ENCODE data around the gene OPRL1.

The OPRL1 gene

DNA sequence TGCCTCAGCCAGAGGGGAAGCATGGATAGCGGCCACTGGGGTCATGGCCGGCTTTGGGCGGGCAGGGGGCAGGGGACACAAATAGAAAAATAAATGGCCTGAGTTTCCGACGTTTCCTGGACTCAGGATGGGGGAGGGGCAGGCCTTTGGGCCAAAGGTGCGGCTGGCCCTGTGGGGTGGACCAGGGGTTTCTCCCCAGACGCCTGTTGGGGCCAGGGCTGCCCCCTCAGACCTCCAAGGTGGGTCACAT is 23.3 kb upstream of the OPRL1 start:
- H2AFZ ChIP-seq (ENCODE audit: low read depth, low read length, severe bottlenecking): no peak overlapping the region
- no peak overlapping the region for H3K4me2 ChIP-seq (ENCODE audit: low read depth, low read length, poor library complexity, severe bottlenecking)
- no peak overlapping the region for H3K9ac ChIP-seq (ENCODE audit: low read length)
- no peaks in the 10 kb centered on the region for H3K9me2 ChIP-seq (replicated peaks; ENCODE audit: insufficient read depth, low read length)
- H4K20me1 ChIP-seq (ENCODE audit: low read depth, low read length): no peaks in the 10 kb centered on the region
- H3K9me3 ChIP-seq (ENCODE audit: insufficient read depth, low read length): no peaks in the 10 kb centered on the region
- no peaks in the 10 kb centered on the region for H3K79me2 ChIP-seq (ENCODE audit: insufficient read depth, low read length)
- H3K27me3 ChIP-seq (ENCODE audit: low read length): no peaks in the 10 kb centered on the region
- no peaks in the 10 kb centered on the region for H3F3A ChIP-seq (ENCODE audit: insufficient read depth)
- no peak overlapping the region for H3K27ac ChIP-seq (ENCODE audit: low read depth, low read length)
- H3K36me3 ChIP-seq (ENCODE audit: low read length): no peaks in the 10 kb centered on the region
- TF ChIP-seq CTCF (IDR thresholded peaks at IDR 0.05; ENCODE audit: insufficient read depth, low read length, poor library complexity, severe bottlenecking) (no peak), EZH2phosphoT487 (conservative IDR thresholded peaks at IDR 0.05; ENCODE audit: low read length) (no peak)
- no peak overlapping the region for H3K4me3 ChIP-seq (ENCODE audit: insufficient read depth, low read length, poor library complexity, severe bottlenecking)

GRCh38 chr20:64056889-64057627 is 22.8 kb upstream of the OPRL1 start:
- Histone ChIP-seq H3K4me3 (ENCODE audit: insufficient read depth, low read length, poor library complexity, severe bottlenecking) (no peak overlapping the region), H2AFZ (ENCODE audit: low read depth, low read length, severe bottlenecking) (no peak overlapping the region), H4K20me1 (ENCODE audit: low read depth, low read length) (no peaks in the 10 kb centered on the region), H3F3A (ENCODE audit: insufficient read depth) (no peaks in the 10 kb centered on the region), H3K9me3 (ENCODE audit: insufficient read depth, low read length) (no peaks in the 10 kb centered on the region), H3K4me2 (ENCODE audit: low read depth, low read length, poor library complexity, severe bottlenecking) (no peak overlapping the region), H3K79me2 (ENCODE audit: insufficient read depth, low read length) (no peaks in the 10 kb centered on the region), H3K9ac (ENCODE audit: low read length) (no peak overlapping the region), H3K27me3 (ENCODE audit: low read length) (no peaks in the 10 kb centered on the region), H3K9me2 (replicated peaks; ENCODE audit: insufficient read depth, low read length) (no peaks in the 10 kb centered on the region), H3K36me3 (ENCODE audit: low read length) (no peaks in the 10 kb centered on the region), H3K27ac (ENCODE audit: low read depth, low read length) (no peak overlapping the region)
- TF ChIP-seq EZH2phosphoT487 (conservative IDR thresholded peaks at IDR 0.05; ENCODE audit: low read length): no peak
- no peak for TF ChIP-seq CTCF (IDR thresholded peaks at IDR 0.05; ENCODE audit: insufficient read depth, low read length, poor library complexity, severe bottlenecking)

GRCh38 chr20:64057628-64058498 is 22.0 kb upstream of the OPRL1 start:
- no peak overlapping the region for H3K4me3 ChIP-seq (ENCODE audit: insufficient read depth, low read length, poor library complexity, severe bottlenecking)
- no peaks in the 10 kb centered on the region for H3K27me3 ChIP-seq (ENCODE audit: low read length)
- H3K4me2 ChIP-seq (ENCODE audit: low read depth, low read length, poor library complexity, severe bottlenecking): no peak overlapping the region
- H2AFZ ChIP-seq (ENCODE audit: low read depth, low read length, severe bottlenecking): no peak overlapping the region
- no peaks in the 10 kb centered on the region for H3F3A ChIP-seq (ENCODE audit: insufficient read depth)
- no peaks in the 10 kb centered on the region for H3K36me3 ChIP-seq (ENCODE audit: low read length)
- H3K9me3 ChIP-seq (ENCODE audit: insufficient read depth, low read length): no peaks in the 10 kb centered on the region
- H3K27ac ChIP-seq (ENCODE audit: low read depth, low read length): no peak overlapping the region
- TF ChIP-seq EZH2phosphoT487 (conservative IDR thresholded peaks at IDR 0.05; ENCODE audit: low read length): no peak
- peak; percentile 70 for TF ChIP-seq CTCF (IDR thresholded peaks at IDR 0.05; ENCODE audit: insufficient read depth, low read length, poor library complexity, severe bottlenecking)
- no peaks in the 10 kb centered on the region for H3K79me2 ChIP-seq (ENCODE audit: insufficient read depth, low read length)
- H4K20me1 ChIP-seq (ENCODE audit: low read depth, low read length): no peaks in the 10 kb centered on the region
- no peaks in the 10 kb centered on the region for H3K9me2 ChIP-seq (replicated peaks; ENCODE audit: insufficient read depth, low read length)
- no peak overlapping the region for H3K9ac ChIP-seq (ENCODE audit: low read length)
